IPS-20b (cell line): ENCODE measurements around the gene CA4.
"Not testable (repeated sequence)": the region's sequence is repeated elsewhere in the genome, so short reads cannot be mapped to it uniquely, and the experiment has no call there.

Experiments used
- H3K27ac ChIP-seq: one replicate; pipeline ENCODE4 v1.5.1; 2013; ENCODE audit warnings: low read length
- H3K27me3 ChIP-seq: 2 replicates; pipeline ENCODE4 v1.6.1; 2013; ENCODE audit warnings: mild to moderate bottlenecking, low read length, inconsistent platforms; ENCODE audit not compliant: insufficient read depth
- H3K36me3 ChIP-seq: 2 replicates; pipeline ENCODE4 v1.6.1; 2013; ENCODE audit warnings: low read depth, mild to moderate bottlenecking, inconsistent platforms, low read length, moderate library complexity; ENCODE audit not compliant: insufficient read depth
- H3K4me1 ChIP-seq: 2 replicates; pipeline ENCODE4 v1.6.1; 2013; ENCODE audit warnings: mild to moderate bottlenecking, control low read depth, inconsistent platforms, low read length, moderate library complexity; ENCODE audit not compliant: insufficient read depth
- H3K4me3 ChIP-seq: 2 replicates; pipeline ENCODE4 v1.5.1; 2013; ENCODE audit warnings: mild to moderate bottlenecking, low read length, inconsistent platforms
- H3K9ac ChIP-seq: 2 replicates; pipeline ENCODE4 v1.6.1; 2013; ENCODE audit warnings: low read depth, mild to moderate bottlenecking, inconsistent platforms, low read length, moderate library complexity
- H3K9me3 ChIP-seq: 2 replicates; pipeline ENCODE4 v1.6.1; 2013; ENCODE audit warnings: mild to moderate bottlenecking, low read depth, low read length, inconsistent platforms; ENCODE audit not compliant: insufficient read depth

Gene CA4

GRCh38 chr17:60193032-60193431, 43.3 kb downstream of the CA4 start:
- not testable (repeated sequence) for H3K27ac ChIP-seq, H3K27me3 ChIP-seq, H3K4me1 ChIP-seq, H3K9me3 ChIP-seq, H3K9ac ChIP-seq, H3K4me3 ChIP-seq
- H3K36me3 ChIP-seq, result peaks cover 87% of the 10 kb centered on the region

DNA sequence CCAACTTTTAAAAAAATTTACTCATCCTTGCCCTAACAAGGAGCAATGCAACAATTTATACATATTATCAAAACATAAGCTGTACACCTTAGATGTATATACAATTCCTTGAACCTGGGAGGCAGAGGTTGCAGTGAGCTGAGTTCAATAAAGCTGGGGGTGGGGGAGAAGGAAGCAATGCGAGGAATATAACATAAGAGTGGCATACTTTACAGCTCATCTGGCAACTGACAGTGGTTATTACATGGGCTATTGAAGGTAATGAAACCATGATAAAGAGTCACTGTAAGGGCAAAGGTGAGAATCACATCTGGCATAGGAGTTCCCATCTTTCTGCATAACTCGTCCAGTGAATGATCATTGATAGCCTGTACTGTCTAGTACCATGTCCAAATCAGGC, 43.7 kb downstream of the CA4 start:
- no peak overlapping the region for H3K27ac ChIP-seq
- no peaks in the 10 kb centered on the region for H3K9me3 ChIP-seq
- H3K9ac ChIP-seq, result no peak overlapping the region
- H3K4me3 ChIP-seq, result no peak overlapping the region
- H3K36me3 ChIP-seq, result peaks cover 87% of the 10 kb centered on the region
- no peaks in the 10 kb centered on the region for H3K27me3 ChIP-seq
- H3K4me1 ChIP-seq, result no peaks in the 10 kb centered on the region

- not testable (repeated sequence) for H3K27ac ChIP-seq, H3K9me3 ChIP-seq, H3K27me3 ChIP-seq, H3K9ac ChIP-seq, H3K4me1 ChIP-seq, H3K4me3 ChIP-seq
- H3K36me3 ChIP-seq, result peaks cover 88% of the 10 kb centered on the region
Measured at GRCh38 chr17:60194141-60194540, 44.4 kb downstream of the CA4 start.

- peaks cover 50% of the 10 kb centered on the region for H3K36me3 ChIP-seq
- not testable (repeated sequence) for H3K4me1 ChIP-seq, H3K27ac ChIP-seq, H3K4me3 ChIP-seq, H3K27me3 ChIP-seq, H3K9ac ChIP-seq, H3K9me3 ChIP-seq
Measured at GRCh38 chr17:60198630-60199029, 48.9 kb downstream of the CA4 start.

DNA sequence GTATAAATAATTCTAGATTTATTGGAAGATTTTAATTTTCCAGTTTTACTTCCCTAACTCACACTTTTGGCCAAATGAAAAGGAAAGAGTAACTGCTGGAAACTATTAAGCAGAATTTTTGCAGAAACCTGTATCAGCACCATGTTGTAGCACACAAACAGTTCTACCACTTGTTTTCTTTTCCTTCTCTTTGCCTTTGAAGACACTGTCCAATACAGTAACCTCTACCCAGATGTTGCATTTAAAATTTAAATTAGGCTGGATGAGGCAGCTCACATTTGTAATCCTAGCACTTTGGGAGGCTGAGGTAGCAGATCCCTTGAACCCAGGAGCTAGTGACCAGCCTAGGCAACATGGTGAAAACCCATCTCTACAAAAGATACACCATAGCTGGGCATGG, 56.0 kb downstream of the CA4 start:
- not testable (repeated sequence) for H3K9me3 ChIP-seq, H3K4me1 ChIP-seq, H3K27ac ChIP-seq, H3K9ac ChIP-seq, H3K4me3 ChIP-seq, H3K27me3 ChIP-seq
- peaks cover 19% of the 10 kb centered on the region; the same call in 1 of the 2 replicates for H3K36me3 ChIP-seq

- H3K36me3 ChIP-seq, result peaks cover 19% of the 10 kb centered on the region; the same call in 1 of the 2 replicates
- H3K4me1 ChIP-seq, H3K4me3 ChIP-seq: not testable (repeated sequence)
Measured at GRCh38 chr17:60208302-60208701, 58.5 kb downstream of the CA4 start.

More at GRCh38 chr17:60208302-60208701, 58.5 kb downstream of the CA4 start:
- not testable (repeated sequence) for H3K27me3 ChIP-seq, H3K9me3 ChIP-seq, H3K27ac ChIP-seq, H3K9ac ChIP-seq
